H1 (cell line): ENCODE measurements around the gene KIF5C.

Source experiments
- CHD1 ChIP-seq: IDR thresholded peaks from 2 replicates; pipeline ENCODE4 v1.6.1; 2012; ENCODE audit warnings: low read depth, low read length, improper control_type of control experiment
- CTCF ChIP-seq, 3 experiments: IDR thresholded peaks; 1 replicate in 2 of 3; 2 replicates in 1 of 3; pipeline versions ENCODE4 v1.5.1 to v1.6.1; 2011; ENCODE audit warnings: low read length in 3 of 3, mild to moderate bottlenecking in 3 of 3, inconsistent platforms in 2 of 3, low read depth in 1 of 3, moderate library complexity in 1 of 3; ENCODE audit not compliant: insufficient read depth in 1 of 3; ENCODE audit errors: control extremely low read depth in 1 of 3
- JUN ChIP-seq: IDR thresholded peaks from 2 replicates; pipeline ENCODE4 v1.6.1; 2011; ENCODE audit warnings: low read depth, mild to moderate bottlenecking, improper control_type of control experiment, low read length
- KDM1A ChIP-seq: fragments of 200-600, 300-600 bp; sonication (generic); IDR thresholded peaks from 2 replicates; pipeline ENCODE4 v1.7.1; 2016; ENCODE audit warnings: mild to moderate bottlenecking, low read length, borderline replicate concordance

DNA sequence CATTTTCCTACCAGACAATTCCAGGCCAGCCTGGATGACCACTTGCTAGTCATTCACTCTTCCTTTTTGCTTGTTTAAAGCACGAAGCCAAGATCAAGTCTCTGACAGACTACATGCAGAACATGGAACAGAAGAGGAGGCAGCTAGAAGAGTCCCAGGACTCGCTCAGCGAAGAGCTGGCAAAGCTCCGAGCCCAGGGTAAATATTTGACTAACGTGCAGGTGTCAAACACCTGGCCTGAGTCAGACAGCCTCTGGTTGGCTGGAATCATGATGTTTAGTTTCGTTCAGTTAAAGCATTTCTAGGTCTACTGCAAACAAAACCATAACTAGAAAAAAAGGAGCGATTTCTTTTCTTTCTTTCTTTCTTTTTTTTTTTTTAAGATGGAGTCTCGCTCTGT, 119.3 kb downstream of the KIF5C start:
- TF ChIP-seq CTCF (IDR thresholded peaks at IDR 0.05; ENCODE audit: control extremely low read depth in 1 of 3, insufficient read depth in 1 of 3, low read depth in 1 of 3, low read length in 3 of 3): no peak
- no peak for TF ChIP-seq KDM1A
- TF ChIP-seq JUN: no peak
- TF ChIP-seq CHD1: no peak
